ENCODE data around the gene IKZF1.

IKZF1 gene

GRCh38 chr7:50368366-50368765, 63.9 kb downstream of the IKZF1 start:
- Histone ChIP-seq H3K4me1 (ENCODE audit: control extremely low read depth in 1 of 4, control insufficient read depth in 4 of 4, insufficient read depth in 4 of 4, low read length in 3 of 4) (peaks cover 10 to 35% (median 18%) of the 10 kb centered on the region in 4 experiments), H3K27ac (ENCODE audit: insufficient read depth in 1 of 2, low read depth in 1 of 2, low read length in 2 of 2, poor library complexity in 1 of 2, severe bottlenecking in 2 of 2) (no peak overlapping the region), H3K36me3 (ENCODE audit: control insufficient read depth in 4 of 4, insufficient read depth in 4 of 4, low read length in 3 of 4) (peaks cover 19 to 91% (median 58%) of the 10 kb centered on the region in 4 experiments), H3K9me3 (ENCODE audit: control extremely low read depth in 1 of 5, control insufficient read depth in 4 of 5, insufficient read depth in 2 of 5, low read depth in 1 of 5, low read length in 4 of 5) (peaks cover 0 to 4% (median 0%) of the 10 kb centered on the region in 5 experiments), H3K4me3 (ENCODE audit: control insufficient read depth in 1 of 7, extremely low read depth in 1 of 7, insufficient read depth in 4 of 7, low read depth in 2 of 7, low read length in 6 of 7) (no peak overlapping the region), H3K27me3 (replicated peaks in 2 of 5; ENCODE audit: control insufficient read depth in 4 of 5, insufficient read depth in 5 of 5, low read length in 4 of 5) (no peaks in the 10 kb centered on the region)
- DNase-seq = no peak
- ChIA-PET POLR2A (no interaction called here), CTCF (interaction anchor here (0.6 to 12.2 kb wide), 35 partner anchors 9 to 277 kb away, joined by 3 to 172 read pairs (median 5); partner anchors contain the start of genes IKZF1 and ZPBP)
- WGBS (ENCODE audit: insufficient coverage) = 93% methylated on average over 3 of the region's 4 CpGs

GRCh38 chr7:50369143-50370026, 64.9 kb downstream of the IKZF1 start:
- H3K4me3 ChIP-seq (ENCODE audit: control insufficient read depth in 1 of 7, extremely low read depth in 1 of 7, insufficient read depth in 4 of 7, low read depth in 2 of 7, low read length in 6 of 7) = no peak overlapping the region
- no peak overlapping the region for H3K27ac ChIP-seq (ENCODE audit: insufficient read depth in 1 of 2, low read depth in 1 of 2, low read length in 2 of 2, poor library complexity in 1 of 2, severe bottlenecking in 2 of 2)
- POLR2A ChIA-PET = no interaction called here
- H3K27me3 ChIP-seq (replicated peaks in 2 of 5; ENCODE audit: control insufficient read depth in 4 of 5, insufficient read depth in 5 of 5, low read length in 4 of 5) = no peaks in the 10 kb centered on the region
- CTCF ChIA-PET = interaction anchor here (0.6 to 12.2 kb wide), 41 partner anchors 8 to 311 kb away, joined by 3 to 172 read pairs (median 5); partner anchors contain the start of genes IKZF1 and ZPBP
- peaks cover 28 to 92% (median 59%) of the 10 kb centered on the region in 4 experiments for H3K36me3 ChIP-seq (ENCODE audit: control insufficient read depth in 4 of 4, insufficient read depth in 4 of 4, low read length in 3 of 4)
- peak; percentile 87 to 93 (median 90) for DNase-seq
- 77% methylated on average over 2 of the region's 8 CpGs for WGBS (ENCODE audit: insufficient coverage)
- H3K4me1 ChIP-seq (ENCODE audit: control extremely low read depth in 1 of 4, control insufficient read depth in 4 of 4, insufficient read depth in 4 of 4, low read length in 3 of 4) = peaks cover 10 to 26% (median 14%) of the 10 kb centered on the region in 4 experiments
- H3K9me3 ChIP-seq (ENCODE audit: control extremely low read depth in 1 of 5, control insufficient read depth in 4 of 5, insufficient read depth in 2 of 5, low read depth in 1 of 5, low read length in 4 of 5) = peaks cover 0 to 4% (median 0%) of the 10 kb centered on the region in 5 experiments

- no peaks in the 10 kb centered on the region for H3K27me3 ChIP-seq (replicated peaks in 2 of 5; ENCODE audit: control insufficient read depth in 4 of 5, insufficient read depth in 5 of 5, low read length in 4 of 5)
- H3K9me3 ChIP-seq (ENCODE audit: control extremely low read depth in 1 of 5, control insufficient read depth in 4 of 5, insufficient read depth in 2 of 5, low read depth in 1 of 5, low read length in 4 of 5) = peaks cover 0 to 4% (median 0%) of the 10 kb centered on the region in 5 experiments
- peaks cover 26 to 91% (median 60%) of the 10 kb centered on the region in 4 experiments for H3K36me3 ChIP-seq (ENCODE audit: control insufficient read depth in 4 of 4, insufficient read depth in 4 of 4, low read length in 3 of 4)
- peak overlapping the region in 1 of 2 experiments; percentile 31 for H3K27ac ChIP-seq (ENCODE audit: insufficient read depth in 1 of 2, low read depth in 1 of 2, low read length in 2 of 2, poor library complexity in 1 of 2, severe bottlenecking in 2 of 2)
- POLR2A ChIA-PET = no interaction called here
- H3K4me3 ChIP-seq (ENCODE audit: control insufficient read depth in 1 of 7, extremely low read depth in 1 of 7, insufficient read depth in 4 of 7, low read depth in 2 of 7, low read length in 6 of 7) = no peak overlapping the region
- WGBS (ENCODE audit: insufficient coverage) = 100% methylated on average over 5 of the region's 7 CpGs
- H3K4me1 ChIP-seq (ENCODE audit: control extremely low read depth in 1 of 4, control insufficient read depth in 4 of 4, insufficient read depth in 4 of 4, low read length in 3 of 4) = peaks cover 4 to 18% (median 12%) of the 10 kb centered on the region in 4 experiments
- CTCF ChIA-PET = interaction anchor here (0.9 to 12.2 kb wide), 12 partner anchors 9 to 310 kb away, joined by 3 to 172 read pairs (median 4); no protein-coding TSS in a partner anchor
- DNase-seq = no peak
These were observed 66.4 kb downstream of the IKZF1 start for GRCh38 chr7:50370884-50371283.

- Histone ChIP-seq H3K9me3 (ENCODE audit: control extremely low read depth in 1 of 5, control insufficient read depth in 4 of 5, insufficient read depth in 2 of 5, low read depth in 1 of 5, low read length in 4 of 5) (peaks cover 0 to 4% (median 0%) of the 10 kb centered on the region in 5 experiments), H3K4me1 (ENCODE audit: control extremely low read depth in 1 of 4, control insufficient read depth in 4 of 4, insufficient read depth in 4 of 4, low read length in 3 of 4) (peaks cover 4 to 18% (median 10%) of the 10 kb centered on the region in 4 experiments), H3K36me3 (ENCODE audit: control insufficient read depth in 4 of 4, insufficient read depth in 4 of 4, low read length in 3 of 4) (peaks cover 27 to 91% (median 64%) of the 10 kb centered on the region in 4 experiments), H3K27me3 (replicated peaks in 2 of 5; ENCODE audit: control insufficient read depth in 4 of 5, insufficient read depth in 5 of 5, low read length in 4 of 5) (no peaks in the 10 kb centered on the region), H3K4me3 (ENCODE audit: control insufficient read depth in 1 of 7, extremely low read depth in 1 of 7, insufficient read depth in 4 of 7, low read depth in 2 of 7, low read length in 6 of 7) (no peak overlapping the region), H3K27ac (ENCODE audit: insufficient read depth in 1 of 2, low read depth in 1 of 2, low read length in 2 of 2, poor library complexity in 1 of 2, severe bottlenecking in 2 of 2) (peak overlapping the region in 1 of 2 experiments; percentile 31)
- 94% methylated on average over 5 of the region's 5 CpGs for WGBS (ENCODE audit: insufficient coverage)
- CTCF ChIA-PET = interaction anchor here (1.0 to 12.2 kb wide), 6 partner anchors 45 to 279 kb away, joined by 3 to 172 read pairs (median 4); partner anchors contain the start of gene ZPBP
- POLR2A ChIA-PET = no interaction called here
- DNase-seq = no peak
These were observed 67.1 kb downstream of the IKZF1 start for GRCh38 chr7:50371551-50372021.

- H3K9me3 ChIP-seq (ENCODE audit: control extremely low read depth in 1 of 5, control insufficient read depth in 4 of 5, insufficient read depth in 2 of 5, low read depth in 1 of 5, low read length in 4 of 5) = peaks cover 0 to 4% (median 0%) of the 10 kb centered on the region in 5 experiments
- CTCF ChIA-PET = interaction anchor here (1.0 to 12.2 kb wide), 9 partner anchors 10 to 280 kb away, joined by 3 to 172 read pairs (median 6); partner anchors contain the start of gene ZPBP
- peak overlapping the region; percentile 8 to 31 for H3K27ac ChIP-seq (ENCODE audit: insufficient read depth in 1 of 2, low read depth in 1 of 2, low read length in 2 of 2, poor library complexity in 1 of 2, severe bottlenecking in 2 of 2)
- H3K27me3 ChIP-seq (replicated peaks in 2 of 5; ENCODE audit: control insufficient read depth in 4 of 5, insufficient read depth in 5 of 5, low read length in 4 of 5) = no peaks in the 10 kb centered on the region
- 36% methylated on average over 3 of the region's 4 CpGs for WGBS (ENCODE audit: insufficient coverage)
- no peak overlapping the region for H3K4me3 ChIP-seq (ENCODE audit: control insufficient read depth in 1 of 7, extremely low read depth in 1 of 7, insufficient read depth in 4 of 7, low read depth in 2 of 7, low read length in 6 of 7)
- H3K36me3 ChIP-seq (ENCODE audit: control insufficient read depth in 4 of 4, insufficient read depth in 4 of 4, low read length in 3 of 4) = peaks cover 29 to 91% (median 67%) of the 10 kb centered on the region in 4 experiments
- H3K4me1 ChIP-seq (ENCODE audit: control extremely low read depth in 1 of 4, control insufficient read depth in 4 of 4, insufficient read depth in 4 of 4, low read length in 3 of 4) = peaks cover 0 to 14% (median 9%) of the 10 kb centered on the region in 4 experiments
- peak in 2 of 3 donors; percentile 59 to 61 for DNase-seq
- POLR2A ChIA-PET = interaction anchor here (1.3 kb wide), 1 partner anchor 229 kb away, joined by 4 read pairs; no protein-coding TSS in a partner anchor
These were observed 68.4 kb downstream of the IKZF1 start for GRCh38 chr7:50372923-50373322.

GRCh38 chr7:50376056-50376820, 71.7 kb downstream of the IKZF1 start:
- WGBS (ENCODE audit: insufficient coverage) = 94% methylated on average over 15 of the region's 15 CpGs
- CTCF ChIA-PET = interaction anchor here (0.6 to 12.2 kb wide), 7 partner anchors 11 to 785 kb away, joined by 3 to 172 read pairs (median 3); partner anchors contain the start of gene FIGNL1
- peaks cover 0 to 14% (median 9%) of the 10 kb centered on the region in 4 experiments for H3K4me1 ChIP-seq (ENCODE audit: control extremely low read depth in 1 of 4, control insufficient read depth in 4 of 4, insufficient read depth in 4 of 4, low read length in 3 of 4)

More at GRCh38 chr7:50376056-50376820, 71.7 kb downstream of the IKZF1 start:
- POLR2A ChIA-PET = no interaction called here
- no peaks in the 10 kb centered on the region for H3K9me3 ChIP-seq (ENCODE audit: control extremely low read depth in 1 of 5, control insufficient read depth in 4 of 5, insufficient read depth in 2 of 5, low read depth in 1 of 5, low read length in 4 of 5)
- no peak overlapping the region for H3K4me3 ChIP-seq (ENCODE audit: control insufficient read depth in 1 of 7, extremely low read depth in 1 of 7, insufficient read depth in 4 of 7, low read depth in 2 of 7, low read length in 6 of 7)
- H3K36me3 ChIP-seq (ENCODE audit: control insufficient read depth in 4 of 4, insufficient read depth in 4 of 4, low read length in 3 of 4) = peaks cover 35 to 95% (median 70%) of the 10 kb centered on the region in 4 experiments
- no peak for DNase-seq
- peak overlapping the region in 1 of 2 experiments; percentile 20 for H3K27ac ChIP-seq (ENCODE audit: insufficient read depth in 1 of 2, low read depth in 1 of 2, low read length in 2 of 2, poor library complexity in 1 of 2, severe bottlenecking in 2 of 2)
- no peaks in the 10 kb centered on the region for H3K27me3 ChIP-seq (replicated peaks in 2 of 5; ENCODE audit: control insufficient read depth in 4 of 5, insufficient read depth in 5 of 5, low read length in 4 of 5)
